Spinal cord (tissue), 10 donors: ENCODE data around the gene VWA1. TPM values are rescaled to one million over a fixed set of nuclear protein-coding genes. Genes with fewer than 3 reads are reported as not detected.

ENCODE experiments used
- DNase-seq, 6 donors: peaks; one replicate each; pipeline versions ENCODE4 v3.0.0 to v3.0.0-alpha.2; 2013 to 2015; ENCODE audit warnings: low spot score in 6 of 6, low read depth in 4 of 6
- H3K27ac ChIP-seq: one replicate; pipeline ENCODE4 v1.5.1; 2013; ENCODE audit warnings: low read depth, low read length, control low read depth
- H3K27me3 ChIP-seq: one replicate; pipeline ENCODE4 v1.6.1; 2013; ENCODE audit warnings: low read length; ENCODE audit not compliant: control insufficient read depth, insufficient read depth
- H3K36me3 ChIP-seq: one replicate; pipeline ENCODE4 v1.6.1; 2013; ENCODE audit warnings: low read length; ENCODE audit not compliant: control insufficient read depth, insufficient read depth
- H3K4me1 ChIP-seq: one replicate; pipeline ENCODE4 v1.6.1; 2013; ENCODE audit warnings: low read length; ENCODE audit not compliant: control insufficient read depth, insufficient read depth
- H3K4me3 ChIP-seq: one replicate; pipeline ENCODE4 v1.5.1; 2013; ENCODE audit warnings: low read depth, low read length, control low read depth
- H3K9me3 ChIP-seq: one replicate; pipeline ENCODE4 v1.6.1; 2013; ENCODE audit warnings: low read length; ENCODE audit not compliant: control insufficient read depth, insufficient read depth
- WGBS: methylation state at CpG from one replicate; pipeline ENCODE4 v1.1.5; 2013; ENCODE audit warnings: missing lambda C conversion rate; ENCODE audit not compliant: insufficient coverage; 5-methylcytosine and 5-hydroxymethylcytosine counted together
- polyA plus RNA-seq, 2 donors: library from polyadenylated mRNA; unstranded; fragments of 120-200 nt; gene quantifications; one replicate each; pipeline ENCODE4 v1.2.1, GENCODE V29; 2013; ENCODE audit not compliant: insufficient read length in 2 of 2
- total RNA-seq, 2 donors: library from RNA; depleted of rRNA in 1 of 2; stranded (reverse); fragments of 120-200 nt in 1 of 2; fragments of >200 nt in 1 of 2; gene quantifications; one replicate each; pipeline versions ENCODE4 v1.2.3 to v1.2.4, GENCODE V29; 2013 to 2014
- donor health status: healthy.

VWA1 gene
- total and polyA plus RNA-seq, 4 donors = 11.4 to 67.0 (median 43.8) TPM

DNA sequence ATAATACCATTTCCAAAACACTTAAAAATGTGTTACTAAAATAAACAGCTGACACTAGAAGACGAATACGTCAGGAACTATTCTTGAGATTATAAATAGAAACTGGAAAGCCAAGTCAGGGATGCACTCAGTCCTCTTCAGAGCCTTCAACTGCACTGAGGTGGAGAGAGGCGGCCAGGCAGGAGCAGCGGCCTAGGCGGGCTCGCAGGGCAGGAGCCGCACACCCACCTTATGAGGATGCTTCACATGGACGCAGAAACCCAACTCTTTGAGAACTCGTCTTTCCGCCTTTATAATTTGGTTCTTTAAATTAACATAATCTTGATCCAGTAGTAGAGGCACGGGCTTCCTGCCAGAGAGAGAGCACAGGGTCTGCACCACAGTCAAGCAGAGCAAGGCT lies 40.3 kb upstream of the VWA1 start:
- no peaks in the 10 kb centered on the region for H3K27me3 ChIP-seq
- H3K36me3 ChIP-seq = peaks cover 82% of the 10 kb centered on the region
- 95% methylated on average over 9 of the region's 11 CpGs for WGBS
- H3K4me1 ChIP-seq = peaks cover 20% of the 10 kb centered on the region
- DNase-seq = no peak
- H3K27ac ChIP-seq = no peak overlapping the region
- H3K4me3 ChIP-seq = no peak overlapping the region
- no peaks in the 10 kb centered on the region for H3K9me3 ChIP-seq

DNA sequence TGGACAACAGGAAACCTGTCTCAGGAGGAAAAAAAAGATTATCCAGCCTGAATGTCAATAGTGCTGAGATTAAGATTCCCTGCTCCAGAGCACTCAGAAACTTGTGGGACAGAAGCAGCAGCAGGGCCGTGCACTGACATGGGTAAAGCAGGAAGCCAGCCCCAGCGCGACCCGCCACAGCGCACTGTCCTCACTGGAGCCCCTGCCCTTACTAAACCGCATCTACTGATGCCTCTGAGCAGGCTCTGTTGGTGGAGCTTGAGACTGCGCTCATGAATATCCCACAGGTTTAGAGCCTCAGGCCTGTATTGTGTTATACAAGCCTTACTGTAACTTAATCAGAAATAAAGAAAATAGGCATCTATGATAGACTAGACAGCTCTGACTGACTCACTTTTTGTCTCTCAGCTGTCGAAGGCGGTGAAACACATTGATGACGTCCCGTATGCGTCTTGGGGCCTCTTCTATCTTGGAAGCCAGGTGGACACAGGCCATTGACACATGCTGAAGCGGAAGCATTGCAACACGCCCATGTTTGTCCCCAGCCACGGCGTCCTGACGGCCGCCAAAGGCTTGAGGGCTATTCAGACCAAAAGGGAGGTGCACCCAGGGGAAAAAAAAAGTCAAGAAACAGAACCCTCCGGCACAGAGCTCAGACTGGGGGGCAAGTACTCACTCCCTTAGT lies 37.5 kb upstream of the VWA1 start:
- Histone ChIP-seq H3K27ac (no peak overlapping the region), H3K4me3 (peak overlapping the region; percentile 88)
- 62% methylated on average over 18 of the region's 19 CpGs for WGBS

DNA sequence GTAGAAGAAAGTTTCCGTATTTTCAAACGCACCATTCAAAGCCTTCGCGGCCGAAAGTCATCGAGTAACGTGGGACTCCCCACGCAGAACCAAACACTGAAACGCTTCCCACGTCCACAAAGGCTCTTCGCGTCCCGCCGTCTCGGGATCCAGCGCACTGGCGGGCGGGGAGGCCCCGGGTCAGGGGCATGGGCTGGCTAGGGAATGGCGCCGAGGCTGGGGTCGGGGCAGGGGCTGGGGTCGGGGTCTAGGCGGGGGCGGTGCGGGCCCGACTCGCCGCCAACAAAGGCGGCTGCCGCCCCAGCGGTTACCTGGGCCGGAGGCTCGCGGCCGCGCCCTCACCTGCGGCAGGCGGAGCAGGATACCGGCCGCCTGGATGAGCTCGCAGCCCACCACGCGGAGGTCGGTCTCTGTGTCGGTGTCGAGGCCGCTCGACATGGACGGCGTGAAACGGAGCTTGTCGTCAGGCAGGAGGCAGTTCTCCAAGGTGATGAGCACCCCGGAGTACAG lies 36.8 kb upstream of the VWA1 start:
- Histone ChIP-seq H3K27me3 (no peaks in the 10 kb centered on the region), H3K36me3 (peaks cover 79% of the 10 kb centered on the region), H3K27ac (no peak overlapping the region), H3K4me1 (peaks cover 35% of the 10 kb centered on the region), H3K4me3 (peak overlapping the region; percentile 88), H3K9me3 (no peaks in the 10 kb centered on the region)
- no peak for DNase-seq
- under 1% methylated on average over 54 of the region's 54 CpGs for WGBS

More for the DNA sequence above, 37.5 kb upstream of the VWA1 start:
- no peak for DNase-seq
- Histone ChIP-seq H3K9me3 (no peaks in the 10 kb centered on the region), H3K4me1 (peaks cover 35% of the 10 kb centered on the region), H3K36me3 (peaks cover 81% of the 10 kb centered on the region), H3K27me3 (no peaks in the 10 kb centered on the region)

DNA sequence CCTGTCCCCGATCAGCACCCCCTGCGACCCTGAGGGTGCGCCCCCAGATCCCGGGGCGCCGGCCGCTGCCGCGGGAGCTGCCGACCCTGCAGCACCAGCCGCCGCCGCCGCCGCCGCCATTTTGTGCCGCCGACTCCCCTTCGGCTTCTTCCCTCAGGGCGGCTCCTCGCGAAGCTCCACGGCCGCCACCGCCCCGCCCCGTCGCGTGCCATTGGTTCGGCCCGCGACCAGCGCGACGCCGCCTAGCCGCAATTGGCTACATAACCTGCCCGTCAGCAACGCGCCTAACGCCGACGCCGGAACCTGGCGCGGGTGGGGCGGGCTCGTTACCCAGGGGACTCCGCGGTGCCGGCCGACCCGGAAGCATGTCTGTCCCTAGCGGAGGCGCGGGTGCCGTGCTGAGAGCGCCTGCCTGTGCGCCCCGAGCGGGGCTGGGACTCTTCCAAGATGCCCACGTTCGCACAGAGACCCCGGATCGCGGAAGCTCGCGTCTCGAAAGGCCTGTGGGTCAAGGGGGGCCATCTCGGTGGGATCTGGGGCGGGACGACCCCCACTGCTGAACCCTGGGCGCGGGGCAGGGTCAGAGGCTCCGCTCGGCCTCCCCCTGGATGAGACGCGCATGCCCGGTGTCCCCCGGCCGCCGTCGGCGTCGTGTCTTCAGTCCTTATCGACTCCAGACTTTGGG lies 36.2 kb upstream of the VWA1 start, which contains the start of gene CCNL2:
TSS of gene CCNL2 (minus strand) at position 149 of the 685 bp plus-strand sequence. CDS start at position 120, 29 bp downstream.
- WGBS = under 1% methylated on average over 78 of the region's 86 CpGs
- peaks cover 79% of the 10 kb centered on the region for H3K36me3 ChIP-seq
- H3K4me3 ChIP-seq = peak within 1 kb of the TSS; percentile 98
- no peaks in the 10 kb centered on the region for H3K9me3 ChIP-seq
- peak; percentile 92 to 99 (median 94) for DNase-seq
- peak within 1 kb of the TSS; percentile 64 for H3K27ac ChIP-seq
- no peaks in the 10 kb centered on the region for H3K27me3 ChIP-seq
- H3K4me1 ChIP-seq = peaks cover 35% of the 10 kb centered on the region

DNA sequence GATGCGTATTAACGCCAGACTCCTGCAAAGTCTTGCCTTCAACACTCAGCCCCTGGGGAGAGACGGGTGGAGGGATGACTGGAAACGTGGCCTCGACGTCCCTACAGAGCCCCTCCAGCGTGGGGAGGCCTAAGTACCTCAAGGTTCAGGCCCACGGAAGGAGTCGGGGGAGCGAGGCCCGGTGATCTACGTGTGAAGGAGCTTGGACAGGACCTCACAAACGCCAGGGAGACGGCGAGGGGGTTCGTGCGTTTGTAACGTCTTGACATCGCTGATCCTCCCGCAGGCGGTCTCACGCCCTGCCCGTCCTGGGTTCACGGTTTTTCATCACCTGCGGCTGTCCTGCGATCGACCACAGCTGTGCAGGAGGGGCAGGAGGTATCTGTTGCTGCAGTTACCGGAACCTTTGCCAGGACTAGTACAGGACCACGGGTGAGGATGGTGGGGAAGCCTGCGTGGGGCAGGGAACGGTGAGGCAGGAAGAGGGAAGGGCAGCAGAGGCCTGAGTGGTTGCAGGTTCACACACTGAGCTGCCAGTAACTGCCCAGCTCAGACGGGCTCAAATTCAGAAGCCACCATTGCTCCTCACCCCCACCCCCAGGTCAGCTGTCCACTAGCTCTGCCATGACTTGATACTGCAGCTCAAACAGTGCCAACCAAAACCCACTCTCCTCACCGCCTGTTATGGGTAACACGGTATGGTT lies 35.5 kb upstream of the VWA1 start:
- H3K36me3 ChIP-seq = peaks cover 81% of the 10 kb centered on the region
- no peaks in the 10 kb centered on the region for H3K27me3 ChIP-seq
- H3K27ac ChIP-seq = peak overlapping the region; percentile 64
- DNase-seq = no peak
- peaks cover 38% of the 10 kb centered on the region for H3K4me1 ChIP-seq
- 8% methylated on average over 30 of the region's 34 CpGs for WGBS
- H3K9me3 ChIP-seq = no peaks in the 10 kb centered on the region
- peak overlapping the region; percentile 98 for H3K4me3 ChIP-seq

DNA sequence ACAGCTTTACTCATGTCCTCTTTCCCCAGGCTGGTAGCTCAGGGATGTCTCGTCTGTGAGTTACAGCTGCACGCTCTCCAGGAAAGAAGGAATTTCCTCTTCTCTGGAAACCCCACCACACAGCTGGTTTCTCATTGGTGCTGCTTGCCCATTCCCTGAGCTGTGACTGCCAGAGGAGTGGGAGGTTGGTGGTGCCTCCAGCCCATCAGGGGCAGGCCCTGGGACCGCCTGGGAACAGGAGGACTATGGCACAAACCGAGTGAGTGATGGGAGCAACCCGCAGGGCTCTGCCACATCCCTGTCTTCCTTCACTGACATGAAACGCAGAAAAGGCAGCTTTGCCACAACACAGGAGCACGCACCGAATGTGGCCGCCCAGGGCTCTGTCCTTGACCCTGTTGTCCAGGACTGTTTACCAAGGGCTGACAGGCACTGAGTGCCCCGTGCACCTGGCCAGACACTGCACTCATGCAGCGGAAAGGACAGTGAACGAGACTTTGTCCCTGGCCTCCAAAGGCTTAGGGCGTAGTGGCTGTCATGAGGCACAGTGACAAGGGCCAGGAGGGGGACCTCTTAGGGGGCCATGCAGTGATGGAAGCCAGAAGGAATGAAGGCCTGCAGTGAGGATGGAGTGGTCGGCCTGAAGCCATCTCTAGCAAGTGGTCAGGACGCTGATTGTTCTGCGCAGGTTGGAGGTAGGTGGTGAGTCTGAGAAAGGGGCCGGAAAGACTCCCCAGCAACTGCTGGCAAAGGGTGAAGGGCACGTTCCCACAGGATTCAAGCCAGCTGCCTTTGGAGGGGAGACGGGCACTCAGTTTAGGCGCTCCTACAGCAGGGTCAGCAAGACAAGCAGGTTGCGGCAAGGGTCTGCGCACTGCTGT lies 34.7 kb upstream of the VWA1 start:
- peak overlapping the region; percentile 98 for H3K4me3 ChIP-seq
- H3K9me3 ChIP-seq = no peaks in the 10 kb centered on the region
- 91% methylated on average over 22 of the region's 22 CpGs for WGBS
- H3K4me1 ChIP-seq = peaks cover 45% of the 10 kb centered on the region
- DNase-seq = no peak
- peaks cover 79% of the 10 kb centered on the region for H3K36me3 ChIP-seq
- no peak overlapping the region for H3K27ac ChIP-seq
- no peaks in the 10 kb centered on the region for H3K27me3 ChIP-seq

DNA sequence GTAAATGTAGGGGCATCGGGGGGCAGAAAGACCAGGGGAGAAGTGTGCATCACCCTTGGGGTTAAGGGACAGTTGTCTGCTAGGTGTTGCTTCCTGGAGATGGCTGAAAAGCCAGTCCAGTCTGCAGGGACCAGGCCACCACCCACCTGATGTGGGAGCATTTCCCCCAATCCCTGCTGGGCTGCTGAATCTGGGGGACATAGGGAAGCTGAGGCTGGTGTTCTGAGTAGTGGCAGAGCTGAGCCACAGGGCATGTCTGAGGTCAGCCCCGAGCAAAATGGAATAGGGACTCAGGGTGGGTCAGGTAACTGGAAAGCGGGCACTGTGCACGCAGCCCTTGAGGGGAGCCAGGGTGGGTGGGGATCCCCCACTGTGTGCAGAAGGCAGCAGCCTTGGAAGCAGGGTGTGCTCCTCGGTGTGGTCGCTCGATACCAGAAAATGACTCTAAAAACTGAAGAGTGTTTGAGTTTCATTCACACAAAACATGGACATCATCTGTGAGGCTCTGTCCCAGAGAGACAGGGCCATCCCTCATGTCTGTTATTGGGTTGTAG lies 34.0 kb upstream of the VWA1 start:
- no peaks in the 10 kb centered on the region for H3K27me3 ChIP-seq
- H3K9me3 ChIP-seq = no peaks in the 10 kb centered on the region
- H3K4me1 ChIP-seq = peaks cover 52% of the 10 kb centered on the region
- WGBS = 93% methylated on average over 3 of the region's 7 CpGs
- no peak overlapping the region for H3K4me3 ChIP-seq
- H3K36me3 ChIP-seq = peaks cover 79% of the 10 kb centered on the region
- no peak overlapping the region for H3K27ac ChIP-seq
- no peak for DNase-seq

DNA sequence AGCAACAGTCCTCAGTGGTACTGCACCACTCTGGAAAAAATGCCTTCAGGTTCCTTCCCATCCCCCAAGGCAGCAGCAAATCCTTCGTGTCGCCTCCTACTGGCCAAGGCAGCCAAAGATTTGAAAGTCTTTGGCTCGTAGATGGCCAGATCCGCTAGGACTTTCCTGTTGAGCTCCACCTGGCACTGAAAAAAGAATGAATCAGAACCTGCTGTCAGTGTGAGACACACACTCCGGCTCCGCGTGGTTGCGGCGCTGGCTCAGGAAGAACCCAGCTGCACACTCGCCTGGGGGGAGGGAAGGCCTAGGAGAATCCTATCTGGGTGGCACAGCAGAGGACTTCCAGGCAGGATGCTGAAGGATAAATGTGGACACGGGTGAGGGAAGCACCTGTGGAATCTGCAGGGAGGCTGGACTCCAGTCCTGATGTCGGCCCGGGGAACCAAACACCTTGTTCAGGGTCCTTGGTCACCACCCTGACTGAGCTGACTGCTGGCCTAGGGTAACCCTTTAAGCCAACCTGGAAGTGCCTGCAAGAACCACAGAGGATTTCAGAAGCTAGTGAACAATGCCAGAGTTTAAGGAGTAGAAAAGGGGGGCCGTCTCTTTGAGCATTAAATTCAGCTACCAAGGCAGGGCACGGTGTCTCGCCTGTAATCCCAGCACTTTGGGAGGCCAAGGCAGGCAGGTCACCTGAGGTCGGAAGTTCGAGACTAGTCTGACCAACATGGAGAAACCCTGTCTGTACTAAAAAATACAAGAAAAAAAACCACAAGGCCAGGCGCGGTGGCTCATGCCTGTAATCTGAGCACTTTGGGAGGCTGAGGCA lies 33.2 kb upstream of the VWA1 start:
- DNase-seq = no peak
- H3K27ac ChIP-seq = no peak overlapping the region
- no peaks in the 10 kb centered on the region for H3K27me3 ChIP-seq
- WGBS = 79% methylated on average over 18 of the region's 20 CpGs
- H3K4me3 ChIP-seq = no peak overlapping the region
- H3K9me3 ChIP-seq = no peaks in the 10 kb centered on the region
- peaks cover 75% of the 10 kb centered on the region for H3K36me3 ChIP-seq
- H3K4me1 ChIP-seq = peaks cover 51% of the 10 kb centered on the region
